IMR-90 (cell line): Measurements from ENCODE around the gene UMODL1. TPM values are rescaled to one million over a fixed set of nuclear protein-coding genes. Genes with fewer than 3 reads are reported as not detected.

Experiments used
- ATAC-seq: fragments of 200-7000 bp; cut with Tn5 transposase; 2 replicates; pipeline ENCODE4 v1.9.1; 2020; ENCODE audit warnings: low read depth, mild to moderate bottlenecking, moderate library complexity
- BruUV-seq: library from RNA; stranded (reverse); fragments of 400-500 nt; replicated peaks from 2 replicates; lab custom pipeline; 2021; lab: Mats Ljungman, UMichigan
- CTCF ChIA-PET: fragments of 300-600 bp; formaldehyde crosslinking; extraction: SDS; loops from one replicate; lab custom pipeline; 2021; ENCODE audit warnings: antibody characterized with exemption; lab: Yijun Ruan, JAX
- POLR2A ChIA-PET: fragments of 300-600 bp; sonication (Branson Sonifier 250); formaldehyde crosslinking; loops from one replicate; lab custom pipeline; 2022; ENCODE audit warnings: antibody characterized with exemption; ENCODE audit not compliant: unreplicated experiment; lab: Charles Lee
- DNase-seq: peaks from one replicate; pipeline ENCODE4 v3.0.0; 2013
- H2AFZ ChIP-seq: replicated peaks from 2 replicates; pipeline ENCODE3; 2013; ENCODE audit warnings: low read length, mild to moderate bottlenecking; ENCODE audit not compliant: poor library complexity
- H2AK5ac ChIP-seq: 2 replicates; pipeline ENCODE4 v1.6.1; 2013; ENCODE audit warnings: low read depth, low read length, inconsistent platforms
- H2AK9ac ChIP-seq: replicated peaks from 2 replicates; pipeline ENCODE3; 2013; ENCODE audit warnings: mild to moderate bottlenecking, low read depth, low read length, moderate library complexity; ENCODE audit not compliant: poor library complexity
- H2BK120ac ChIP-seq: 2 replicates; pipeline ENCODE4 v1.6.1; 2013; ENCODE audit warnings: low read depth, low read length, inconsistent platforms
- H2BK15ac ChIP-seq: 3 replicates; pipeline ENCODE4 v1.6.1; 2013; ENCODE audit warnings: low read depth, low read length, inconsistent platforms
- H2BK20ac ChIP-seq: 2 replicates; pipeline ENCODE4 v1.6.1; 2013; ENCODE audit warnings: low read depth, mild to moderate bottlenecking, inconsistent platforms, low read length, moderate library complexity
- H2BK5ac ChIP-seq: 2 replicates; pipeline ENCODE4 v1.6.1; 2013; ENCODE audit warnings: mild to moderate bottlenecking, low read depth, low read length, inconsistent platforms; ENCODE audit not compliant: poor library complexity, severe bottlenecking
- H3K14ac ChIP-seq: replicated peaks from 2 replicates; pipeline ENCODE4 v1.6.1; 2013; ENCODE audit warnings: low read depth, low read length, inconsistent platforms
- H3K18ac ChIP-seq: 2 replicates; pipeline ENCODE4 v1.6.1; 2013; ENCODE audit warnings: low read depth, low read length, control low read depth
- H3K23ac ChIP-seq: 2 replicates; pipeline ENCODE4 v1.6.1; 2013; ENCODE audit warnings: low read depth, low read length, inconsistent platforms
- H3K27ac ChIP-seq: 2 replicates; pipeline ENCODE4 v1.5.1; 2013; ENCODE audit warnings: mild to moderate bottlenecking, control low read depth, low read length; ENCODE audit not compliant: insufficient read depth
- H3K27me3 ChIP-seq: 2 replicates; pipeline ENCODE4 v1.6.1; 2013; ENCODE audit warnings: low read length; ENCODE audit not compliant: control insufficient read depth, insufficient read depth
- H3K36me3 ChIP-seq: 2 replicates; pipeline ENCODE4 v1.6.1; 2013; ENCODE audit warnings: low read length, mixed read lengths; ENCODE audit not compliant: control insufficient read depth, insufficient read depth
- H3K4ac ChIP-seq: 2 replicates; pipeline ENCODE4 v1.6.1; 2013; ENCODE audit warnings: low read depth, low read length, inconsistent platforms
- H3K4me1 ChIP-seq: 2 replicates; pipeline ENCODE4 v1.6.1; 2013; ENCODE audit warnings: low read length, mixed read lengths; ENCODE audit not compliant: control insufficient read depth, insufficient read depth
- H3K4me2 ChIP-seq: 2 replicates; pipeline ENCODE4 v1.6.1; 2013; ENCODE audit warnings: low read depth, mild to moderate bottlenecking, control low read depth, low read length, moderate library complexity
- H3K4me3 ChIP-seq: 2 replicates; pipeline ENCODE4 v1.5.1; 2013; ENCODE audit warnings: low read depth, mild to moderate bottlenecking, control low read depth, low read length, moderate library complexity; ENCODE audit not compliant: insufficient read depth
- H3K56ac ChIP-seq: 2 replicates; pipeline ENCODE4 v1.6.1; 2013; ENCODE audit warnings: low read length, inconsistent platforms; ENCODE audit not compliant: insufficient read depth; ENCODE audit errors: extremely low read depth
- H3K79me1 ChIP-seq, 2 experiments: 2 replicates each; pipeline ENCODE4 v1.6.1; 2013; ENCODE audit warnings: low read length in 2 of 2, inconsistent platforms in 1 of 2, low read depth in 1 of 2
- H3K9ac ChIP-seq: 2 replicates; pipeline ENCODE4 v1.6.1; 2013; ENCODE audit warnings: low read depth, low read length, control low read depth
- H3K9me1 ChIP-seq: 2 replicates; pipeline ENCODE4 v1.6.1; 2013; ENCODE audit warnings: low read length, inconsistent platforms; ENCODE audit not compliant: insufficient read depth
- H3K9me3 ChIP-seq: 2 replicates; pipeline ENCODE4 v1.6.1; 2013; ENCODE audit warnings: low read length; ENCODE audit not compliant: control insufficient read depth, insufficient read depth
- H4K20me1 ChIP-seq: 2 replicates; pipeline ENCODE4 v1.6.1; 2013; ENCODE audit warnings: low read length, inconsistent platforms; ENCODE audit not compliant: insufficient read depth
- H4K5ac ChIP-seq: 2 replicates; pipeline ENCODE4 v1.6.1; 2013; ENCODE audit warnings: mild to moderate bottlenecking, low read depth, low read length, control low read depth
- H4K8ac ChIP-seq, 2 experiments: 2 replicates each; pipeline ENCODE4 v1.6.1; 2013; ENCODE audit warnings: low read depth in 2 of 2, low read length in 2 of 2, control low read depth in 1 of 2, inconsistent platforms in 1 of 2
- H4K91ac ChIP-seq: 2 replicates; pipeline ENCODE4 v1.6.1; 2013; ENCODE audit warnings: low read depth, low read length, inconsistent platforms; ENCODE audit not compliant: insufficient read depth
- CEBPB ChIP-seq: IDR thresholded peaks from 2 replicates; pipeline ENCODE4 v1.6.1; 2012; ENCODE audit warnings: low read depth, low read length, improper control_type of control experiment
- FOS ChIP-seq: fragments of 150-350 bp; IDR thresholded peaks from 2 replicates; pipeline ENCODE4 v1.6.1; 2016; ENCODE audit warnings: low read depth, low read length
- MAZ ChIP-seq: IDR thresholded peaks from 2 replicates; pipeline ENCODE4 v1.6.1; 2012; ENCODE audit warnings: low read depth, mild to moderate bottlenecking, low read length, improper control_type of control experiment, moderate library complexity, borderline replicate concordance
- RAD21 ChIP-seq: IDR thresholded peaks from 2 replicates; pipeline ENCODE4 v1.6.1; 2012; ENCODE audit warnings: low read length, improper control_type of control experiment
- RCOR1 ChIP-seq: IDR thresholded peaks from 2 replicates; pipeline ENCODE4 v1.6.1; 2012; ENCODE audit warnings: mild to moderate bottlenecking, low read length, improper control_type of control experiment; ENCODE audit not compliant: insufficient replicate concordance
- SMC3 ChIP-seq: fragments of 150-350 bp; IDR thresholded peaks from 2 replicates; pipeline ENCODE4 v1.6.1; 2016; ENCODE audit warnings: low read depth, mild to moderate bottlenecking, antibody characterized with exemption, low read length, moderate library complexity
- WGBS, 2 experiments: methylation state at CpG; one replicate each; pipeline versions ENCODE4 v1.1.5 to v1.1.7; 2013; ENCODE audit warnings: missing lambda C conversion rate in 2 of 2; ENCODE audit not compliant: insufficient read length in 1 of 2; ENCODE audit errors: extremely low coverage in 2 of 2; 5-methylcytosine and 5-hydroxymethylcytosine counted together
- dilution Hi-C: fragments of 300-500 bp; cut with HindIII; formaldehyde crosslinking; loops from one replicate; pipeline ENCODE4 v1.14.3; 2018; ENCODE audit warnings: low sequenced_read_pairs; ENCODE audit not compliant: unreplicated experiment
- in situ Hi-C: fragments of 300-500 bp; cut with MboI; formaldehyde crosslinking; loops from 3 replicates; pipeline ENCODE4 v1.14.3; 2019; ENCODE audit warnings: low sequenced_read_pairs, inconsistent platforms, mixed read lengths
- intact Hi-C: fragments of 100-400 bp; cut with micrococcal nuclease; formaldehyde crosslinking; loops from 2 replicates; pipeline ENCODE4 v1.10.0; 2022
- polyA plus RNA-seq, 3 experiments: library from polyadenylated mRNA; depleted of rRNA; stranded (reverse); fragments of >200 nt; gene quantifications; 2 replicates each; pipeline ENCODE4 v1.2.3, GENCODE V29; 2012; ENCODE audit warnings: low replicate concordance in 1 of 3
- total RNA-seq: library from RNA; depleted of rRNA; stranded (reverse); fragments of >200 nt; gene quantifications from 2 replicates; pipeline ENCODE4 v1.2.3, GENCODE V29; 2012
- TF ChIP-seq, protein P1 (sequence below): fragments of 150-350 bp; IDR thresholded peaks from 2 replicates; pipeline ENCODE4 v1.6.1; 2016; ENCODE audit warnings: low read depth, mild to moderate bottlenecking, low read length, moderate library complexity, borderline replicate concordance

UMODL1 gene
- total and polyA plus RNA-seq, 2 of the 4 experiments (the other 2 are of a cell fraction): 0.02 TPM; not detected in 1

DNA sequence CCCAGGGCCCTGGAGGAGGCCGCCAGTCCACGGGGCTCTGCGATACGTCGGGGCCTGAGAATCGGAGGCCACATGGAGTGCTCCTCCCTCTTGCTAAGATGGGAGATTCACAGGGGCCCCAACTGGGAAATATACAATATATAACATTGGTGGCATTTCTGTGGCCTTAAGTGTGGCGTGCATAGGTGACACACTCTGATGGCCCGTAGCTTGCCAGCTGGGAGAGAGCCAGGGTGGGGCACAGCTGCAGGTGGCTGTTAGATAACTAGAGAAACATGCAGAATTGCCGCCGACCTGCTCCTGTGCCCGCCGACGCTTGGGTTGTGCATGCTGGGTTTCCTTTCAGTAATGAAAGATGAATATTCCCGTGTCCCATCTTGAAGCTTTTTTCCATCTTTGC lies 30.1 kb downstream of the UMODL1 start:
- intact Hi-C loops (no loop called here), dilution Hi-C loops (no loop called here), in situ Hi-C loops (no loop called here)
- Histone ChIP-seq H3K14ac (no peak overlapping the region), H3K4ac (no peak overlapping the region), H3K4me3 (no peak overlapping the region), H3K4me2 (no peak overlapping the region), H3K23ac (no peak overlapping the region), H4K8ac (no peak overlapping the region), H3K4me1 (peaks cover 9% of the 10 kb centered on the region), H3K36me3 (no peaks in the 10 kb centered on the region), H3K27ac (no peak overlapping the region), H2AFZ (no peak overlapping the region), H3K56ac (no peak overlapping the region), H4K5ac (no peak overlapping the region), H2AK9ac (no peak overlapping the region), H3K27me3 (no peaks in the 10 kb centered on the region), H3K9me3 (no peaks in the 10 kb centered on the region), H3K18ac (no peak overlapping the region), H3K9me1 (peaks cover 10% of the 10 kb centered on the region), H3K79me1 (no peaks in the 10 kb centered on the region), H2BK5ac (no peak overlapping the region), H4K91ac (0 out of 2 replicates have a peak overlapping the region, but pooled peaks have one; percentile 17), H3K9ac (no peak overlapping the region), H2BK15ac (no peak overlapping the region), H2BK120ac (no peak overlapping the region), H4K20me1 (no peaks in the 10 kb centered on the region), H2BK20ac (no peak overlapping the region), H2AK5ac (no peak overlapping the region)
- WGBS, 2 experiments: no CpG with 5 or more reads among the region's 14 CpGs
- ChIA-PET CTCF (no interaction called here), POLR2A (no interaction called here)
- no TSS peak for BruUV-seq
- no peak for ATAC-seq
- no peak for DNase-seq
- TF ChIP-seq RAD21 (no peak), RCOR1 (no peak), MAZ (no peak), CEBPB (no peak), SMC3 (no peak), FOS (no peak)
- TF ChIP-seq, protein P1, sequence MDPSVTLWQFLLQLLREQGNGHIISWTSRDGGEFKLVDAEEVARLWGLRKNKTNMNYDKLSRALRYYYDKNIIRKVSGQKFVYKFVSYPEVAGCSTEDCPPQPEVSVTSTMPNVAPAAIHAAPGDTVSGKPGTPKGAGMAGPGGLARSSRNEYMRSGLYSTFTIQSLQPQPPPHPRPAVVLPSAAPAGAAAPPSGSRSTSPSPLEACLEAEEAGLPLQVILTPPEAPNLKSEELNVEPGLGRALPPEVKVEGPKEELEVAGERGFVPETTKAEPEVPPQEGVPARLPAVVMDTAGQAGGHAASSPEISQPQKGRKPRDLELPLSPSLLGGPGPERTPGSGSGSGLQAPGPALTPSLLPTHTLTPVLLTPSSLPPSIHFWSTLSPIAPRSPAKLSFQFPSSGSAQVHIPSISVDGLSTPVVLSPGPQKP: no peak
